C1 segment of cervical spinal cord (tissue), 14 donors: Measurements from ENCODE around the gene MTHFR.
A peak's percentile ranks its signal among the peaks of the same experiment; 100 is the strongest.

Experiments used
- DNase-seq, 14 donors: peaks; one replicate each; lab custom pipeline; 2025; lab: John Stamatoyannopoulos, UW

MTHFR gene

DNA sequence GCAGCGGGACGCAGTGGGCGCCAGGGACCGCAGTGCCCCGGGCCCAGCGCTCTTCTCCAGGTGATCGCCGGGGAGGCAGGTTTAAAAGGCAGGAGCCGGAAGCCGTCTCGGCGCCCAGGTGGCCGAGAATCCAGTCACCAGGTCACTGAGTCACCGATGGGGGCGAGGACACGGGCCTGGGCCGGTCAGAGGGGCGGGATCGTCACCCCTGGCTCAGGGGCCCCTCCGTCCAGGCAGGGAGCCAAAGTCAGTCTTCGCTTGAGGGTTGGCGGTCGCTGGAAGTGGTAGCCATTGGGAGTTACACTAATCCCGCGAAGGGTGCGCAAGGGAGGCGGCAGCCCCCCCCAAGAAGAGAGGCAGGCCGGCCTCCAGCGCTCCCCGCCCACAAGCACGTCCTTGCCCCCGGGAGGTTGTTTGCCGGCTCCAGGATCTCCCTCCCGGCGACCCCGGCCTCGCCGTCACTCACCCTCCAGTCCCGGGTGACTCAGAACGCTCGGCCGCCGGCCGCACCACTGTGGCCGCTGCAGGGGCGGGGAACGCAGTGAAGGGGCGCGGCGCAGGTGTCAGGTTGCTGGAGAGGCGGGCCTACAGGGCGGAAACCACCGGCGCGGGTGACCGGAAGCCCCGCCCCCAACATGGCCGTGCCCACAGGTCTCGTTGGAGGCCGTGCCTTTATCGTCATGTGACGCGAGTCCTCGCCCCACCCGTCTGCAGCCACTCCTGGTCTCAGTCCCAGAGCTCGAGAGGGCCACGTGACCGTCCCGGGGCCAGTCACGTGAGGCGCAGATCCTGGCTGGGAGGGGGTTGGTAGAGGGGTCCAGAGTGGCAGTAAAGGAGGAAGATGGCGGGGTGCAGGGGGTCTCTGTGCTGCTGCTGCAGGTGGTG lies at the start of gene MTHFR, which contains the start of gene CLCN6:
MTHFR (minus strand) TSS at position 543 of the 885 bp plus-strand sequence. CDS start 2,848 bp downstream, outside the sequence.
CLCN6 (plus strand) TSS at position 770 of the 885 bp plus-strand sequence; CDS start at position 842, 72 bp downstream.
- peak; percentile 91 to 99 (median 98) for DNase-seq

DNA sequence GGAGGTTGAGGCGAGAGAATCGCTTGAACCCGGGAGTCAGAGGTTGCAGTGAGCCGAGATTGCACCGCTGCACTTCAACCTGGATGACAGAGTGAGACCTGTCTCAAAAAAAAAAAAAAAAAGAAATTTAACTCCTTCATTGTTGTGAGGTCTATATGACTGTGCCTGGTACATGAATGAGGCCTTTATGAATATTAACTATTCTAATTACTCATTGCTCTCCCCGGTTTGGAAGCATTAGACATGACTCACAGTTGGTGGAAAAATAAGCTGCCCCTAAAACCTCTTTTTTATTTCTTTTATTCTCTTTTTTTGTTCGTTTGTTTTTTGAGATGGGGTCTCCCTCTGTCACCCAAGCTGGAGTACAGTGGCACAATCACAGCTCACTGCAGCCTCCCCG lies 49.7 kb upstream of the MTHFR start:
- no peak for DNase-seq

- no peak for DNase-seq
Observed at GRCh38 chr1:11854519-11854918, 48.8 kb upstream of the MTHFR start.

GRCh38 chr1:11851180-11851579 lies 45.4 kb upstream of the MTHFR start:
- DNase-seq, result no peak

DNA sequence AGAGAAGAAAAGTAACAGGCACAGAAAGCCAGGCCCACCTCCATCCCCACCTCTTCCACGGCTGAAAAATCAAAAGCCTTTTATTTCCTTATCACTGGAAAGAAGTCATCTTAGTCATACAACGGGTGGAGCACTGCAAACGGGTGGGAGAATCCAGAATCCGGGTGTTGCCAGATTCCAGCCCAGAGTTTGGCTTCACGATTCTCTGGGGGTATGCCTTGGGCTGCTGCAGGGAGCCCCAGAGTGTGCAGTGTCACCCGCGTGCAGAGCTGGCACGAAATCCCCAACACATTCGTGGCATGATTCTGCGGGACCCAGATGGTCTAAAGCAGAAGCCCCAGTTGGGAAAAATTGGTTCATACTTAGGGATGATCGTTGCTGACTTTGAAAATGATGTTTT lies 44.4 kb upstream of the MTHFR start:
- DNase-seq, result no peak

GRCh38 chr1:11848373-11848700 lies 42.6 kb upstream of the MTHFR start:
- no peak for DNase-seq

- no peak for DNase-seq
Observed at GRCh38 chr1:11847667-11848372, 42.1 kb upstream of the MTHFR start, which contains the start of gene NPPA. Gene NPPA, minus strand, starts transcription at chr1:11847783. Its CDS starts 99 bp downstream, at chr1:11847684.

GRCh38 chr1:11845641-11846335 lies 40.0 kb upstream of the MTHFR start:
- DNase-seq, result no peak

- peak in 3 of 14 donors; percentile 5 to 17 (median 5) for DNase-seq
Observed at GRCh38 chr1:11842154-11843041, 36.6 kb upstream of the MTHFR start.

GRCh38 chr1:11841245-11842153 lies 35.7 kb upstream of the MTHFR start:
- no peak for DNase-seq

DNA sequence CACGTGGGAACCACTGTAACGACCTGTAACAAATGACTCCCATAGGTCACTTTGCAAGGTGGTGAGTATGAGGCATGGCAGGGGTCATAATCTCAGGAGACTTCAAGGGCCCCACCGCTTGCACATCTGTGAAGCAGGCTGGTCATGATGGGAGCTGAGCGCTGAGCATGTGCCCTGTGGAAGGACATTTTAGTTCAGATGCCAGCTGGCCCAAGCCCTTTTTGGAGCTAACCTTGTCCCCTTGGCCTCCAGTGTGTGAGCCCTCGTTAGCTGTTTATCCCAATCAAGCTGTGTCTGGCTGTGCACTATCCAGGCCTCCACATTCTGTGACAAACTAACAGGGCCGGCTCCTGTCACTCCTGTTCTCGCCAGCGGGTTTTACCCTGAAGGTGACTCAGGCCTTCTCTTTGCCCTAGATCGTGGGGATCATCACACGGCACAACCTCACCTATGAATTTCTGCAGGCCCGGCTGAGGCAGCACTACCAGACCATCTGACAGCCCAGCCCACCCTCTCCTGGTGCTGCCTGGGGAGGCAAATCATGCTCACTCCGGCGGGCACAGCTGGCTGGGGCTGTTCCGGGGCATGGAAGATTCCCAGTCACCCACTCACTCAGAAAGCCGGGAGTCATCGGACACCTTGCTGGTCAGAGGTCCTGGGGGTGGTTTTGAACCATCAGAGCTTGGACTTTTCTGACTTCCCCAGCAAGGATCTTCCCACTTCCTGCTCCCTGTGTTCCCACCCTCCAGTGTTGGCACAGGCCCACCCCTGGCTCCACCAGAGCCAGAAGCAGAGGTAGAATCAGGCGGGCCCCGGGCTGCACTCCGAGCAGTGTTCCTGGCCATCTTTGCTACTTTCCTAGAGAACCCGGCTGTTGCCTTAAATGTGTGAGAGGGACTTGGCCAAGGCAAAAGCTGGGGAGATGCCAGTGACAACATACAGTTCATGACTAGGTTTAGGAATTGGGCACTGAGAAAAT lies 34.3 kb upstream of the MTHFR start:
- DNase-seq, result no peak

GRCh38 chr1:11838349-11839272 lies 32.8 kb upstream of the MTHFR start:
- peak in 10 of 14 donors; percentile 5 to 72 (median 32) for DNase-seq

GRCh38 chr1:11837767-11838348 lies 32.1 kb upstream of the MTHFR start:
- no peak for DNase-seq

DNA sequence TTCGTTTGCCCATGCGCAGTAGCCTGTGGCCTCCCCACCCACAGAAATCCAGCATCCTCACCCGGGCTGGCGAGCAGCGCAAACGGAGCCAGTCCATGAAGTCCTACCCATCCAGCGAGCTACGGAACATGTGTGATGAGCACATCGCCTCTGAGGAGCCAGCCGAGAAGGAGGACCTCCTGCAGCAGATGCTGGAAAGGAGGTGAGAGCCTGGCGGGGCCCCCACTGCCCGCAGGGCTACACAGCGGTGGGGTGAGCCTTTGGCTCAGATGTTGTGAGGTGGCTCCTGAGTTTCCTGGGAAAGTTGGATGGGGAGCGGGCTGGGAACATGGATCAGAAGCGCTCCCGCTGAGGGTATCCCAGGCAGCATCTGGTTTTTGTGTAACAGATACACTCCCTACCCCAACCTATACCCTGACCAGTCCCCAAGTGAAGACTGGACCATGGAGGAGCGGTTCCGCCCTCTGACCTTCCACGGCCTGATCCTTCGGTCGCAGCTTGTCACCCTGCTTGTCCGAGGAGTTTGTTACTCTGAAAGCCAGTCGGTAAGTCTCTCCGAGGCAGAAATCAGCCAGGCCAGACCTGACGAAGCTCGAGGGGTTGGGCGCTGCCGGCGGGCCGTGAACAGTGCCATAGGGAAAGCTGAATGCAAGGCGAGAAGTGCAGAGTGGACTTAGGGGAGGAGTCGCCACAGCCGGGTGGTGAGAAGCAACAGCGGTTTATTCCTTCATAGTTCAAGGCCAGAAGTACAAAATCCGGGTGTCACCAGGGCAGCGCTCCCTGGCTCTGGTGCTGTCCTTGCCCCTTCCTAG lies 31.4 kb upstream of the MTHFR start:
- DNase-seq, result no peak

DNA sequence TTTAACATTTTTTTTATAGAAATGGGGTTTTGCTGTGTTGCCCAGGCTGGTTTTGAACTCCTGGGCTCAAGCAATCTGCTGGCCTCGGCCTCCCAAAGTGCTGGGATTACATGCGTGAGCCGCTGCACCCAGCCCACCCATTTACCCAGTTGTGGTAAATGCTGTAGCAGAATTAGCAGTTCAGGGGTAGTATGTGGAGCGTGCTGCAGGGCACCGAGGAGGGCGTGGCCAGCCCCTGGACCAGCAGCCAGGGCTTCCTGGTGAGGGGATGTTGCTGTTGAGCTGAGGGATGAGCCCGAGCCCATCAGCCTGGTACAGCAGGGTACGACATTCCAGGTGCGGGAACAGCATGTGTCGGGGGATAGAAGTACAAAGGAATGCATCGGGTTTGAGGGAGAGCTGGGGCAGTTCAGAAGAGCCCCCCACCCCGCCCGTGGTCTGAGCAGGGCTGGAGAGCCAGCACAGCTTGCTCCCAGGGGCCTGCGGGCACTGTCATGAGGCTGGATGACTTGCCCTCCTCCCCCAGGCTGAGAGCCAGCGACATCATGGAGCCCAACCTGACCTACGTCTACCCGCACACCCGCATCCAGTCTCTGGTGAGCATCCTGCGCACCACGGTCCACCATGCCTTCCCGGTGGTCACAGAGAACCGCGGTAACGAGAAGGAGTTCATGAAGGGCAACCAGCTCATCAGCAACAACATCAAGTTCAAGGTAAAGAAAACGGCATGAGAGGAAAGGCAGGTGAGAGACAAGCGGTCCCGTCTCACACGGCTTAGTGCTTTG lies 29.9 kb upstream of the MTHFR start:
- no peak for DNase-seq
